Kidney (tissue), 14 donors: ENCODE data around the gene CMTM5. TPM values are rescaled to one million over a fixed set of nuclear protein-coding genes. Genes with fewer than 3 reads are reported as not detected.

ENCODE experiments used
- DNase-seq, 5 donors: peaks; one replicate each; pipeline ENCODE4 v3.0.0-alpha.2; 2013 to 2020
- FAIRE-seq: peaks from 2 replicates; lab custom pipeline; 2012; peaks lifted over from hg19 to GRCh38; lab: Jason Lieb, UNC
- H3K27ac ChIP-seq, 2 donors: one replicate each; pipeline ENCODE4 v1.7.0; 2013; ENCODE audit warnings: low read depth in 2 of 2, low read length in 2 of 2, inconsistent platforms in 1 of 2
- H3K27me3 ChIP-seq: one replicate; pipeline ENCODE4 v1.7.1; 2013; ENCODE audit warnings: low read length, inconsistent platforms; ENCODE audit not compliant: control insufficient read depth, insufficient read depth
- H3K36me3 ChIP-seq, 3 donors: one replicate each; pipeline versions ENCODE4 v1.7.0 to v1.7.1; 2013; ENCODE audit warnings: low read length in 3 of 3, control low read depth in 1 of 3, inconsistent platforms in 1 of 3; ENCODE audit not compliant: insufficient read depth in 3 of 3, control insufficient read depth in 2 of 3
- H3K4me1 ChIP-seq, 3 donors: one replicate each; pipeline versions ENCODE4 v1.7.0 to v1.7.1; 2013; ENCODE audit warnings: low read length in 3 of 3, inconsistent platforms in 1 of 3, low read depth in 1 of 3; ENCODE audit not compliant: control insufficient read depth in 2 of 3, insufficient read depth in 2 of 3
- H3K4me3 ChIP-seq, 3 donors: one replicate each; pipeline versions ENCODE4 v1.7.0 to v1.8.1; 2013; ENCODE audit warnings: low read length in 3 of 3, control low read depth in 1 of 3, inconsistent platforms in 1 of 3
- H3K9ac ChIP-seq, 3 donors: one replicate each; pipeline versions ENCODE4 v1.7.0 to v1.7.1; 2013; ENCODE audit warnings: low read length in 3 of 3, control low read depth in 1 of 3, inconsistent platforms in 1 of 3
- H3K9me3 ChIP-seq, 3 donors: one replicate each; pipeline versions ENCODE4 v1.7.0 to v1.7.1; 2013; ENCODE audit warnings: low read length in 3 of 3, control low read depth in 1 of 3, inconsistent platforms in 1 of 3; ENCODE audit not compliant: control insufficient read depth in 2 of 3, insufficient read depth in 1 of 3
- CTCF ChIP-seq: IDR thresholded peaks from 3 replicates; pipeline ENCODE4 v1.5.1; 2012; ENCODE audit warnings: mild to moderate bottlenecking, moderate library complexity, borderline replicate concordance; ENCODE audit not compliant: insufficient read depth; ENCODE audit errors: extremely low read depth
- intact Hi-C: fragments of 100-400 bp; cut with DNase I; formaldehyde crosslinking; loops from one replicate; pipeline ENCODE4 v1.11.1; 2022
- polyA plus RNA-seq: library from polyadenylated mRNA; stranded (reverse); fragments of 350-450 nt; fragmentation: Illumina TruSeq; extraction: RNeasy Lipid Tissue Mini Kit (QIAGEN cat#74804); gene quantifications from one replicate; pipeline ENCODE4 v1.2.3, GENCODE V29; 2014; ENCODE audit warnings: low read depth, low replicate concordance; ENCODE audit not compliant: insufficient read depth
- total RNA-seq: library from RNA; stranded (reverse); fragmentation: NEBNext Ultra II Directional; extraction: Animal tissue kit (Norgen Biotek cat#: 25700); gene quantifications from one replicate; pipeline ENCODE4 v1.2.1, GENCODE V29; 2021
- donor health status: control.
- donor health status: control.
- donor health status: control.
- donor health status: control.
- donor health status: control.
- donor health status: DM: yes; HTN: yes; CAD: no.
- donor health status: Normal renal cell carcinoma (clear cell type).

Gene CMTM5
- total and polyA plus RNA-seq, 2 donors from 2014 or later = 0.54 to 1.1 TPM

- no peak overlapping the region for H3K9ac ChIP-seq
- H3K4me1 ChIP-seq = no peaks in the 10 kb centered on the region
- intact Hi-C loops = no loop called here
- FAIRE-seq = no peak
- no peaks in the 10 kb centered on the region for H3K36me3 ChIP-seq
- DNase-seq = no peak
- no peaks in the 10 kb centered on the region for H3K27me3 ChIP-seq
- H3K9me3 ChIP-seq = no peaks in the 10 kb centered on the region
- H3K4me3 ChIP-seq = no peak overlapping the region
- no peak overlapping the region for H3K27ac ChIP-seq
- TF ChIP-seq CTCF = no peak
These were observed 27.6 kb downstream of the CMTM5 start for GRCh38 chr14:23404331-23404900.

- no peak for TF ChIP-seq CTCF
- Histone ChIP-seq H3K4me1 (no peaks in the 10 kb centered on the region), H3K9ac (no peak overlapping the region), H3K36me3 (no peaks in the 10 kb centered on the region), H3K27ac (no peak overlapping the region), H3K27me3 (no peaks in the 10 kb centered on the region), H3K9me3 (no peaks in the 10 kb centered on the region), H3K4me3 (no peak overlapping the region)
- DNase-seq (no peak), FAIRE-seq (no peak)
- intact Hi-C loops = no loop called here
These were observed 28.2 kb downstream of the CMTM5 start for GRCh38 chr14:23405096-23405495.

GRCh38 chr14:23405516-23406025, 28.7 kb downstream of the CMTM5 start:
- Histone ChIP-seq H3K36me3 (no peaks in the 10 kb centered on the region), H3K27ac (no peak overlapping the region), H3K4me1 (no peaks in the 10 kb centered on the region), H3K9ac (no peak overlapping the region), H3K27me3 (no peaks in the 10 kb centered on the region), H3K4me3 (no peak overlapping the region), H3K9me3 (no peaks in the 10 kb centered on the region)
- DNase-seq (no peak), FAIRE-seq (no peak)
- intact Hi-C loops = no loop called here
- no peak for TF ChIP-seq CTCF

- Histone ChIP-seq H3K9ac (no peak overlapping the region), H3K36me3 (no peaks in the 10 kb centered on the region), H3K4me1 (no peaks in the 10 kb centered on the region), H3K9me3 (no peaks in the 10 kb centered on the region), H3K27me3 (no peaks in the 10 kb centered on the region), H3K27ac (no peak overlapping the region), H3K4me3 (no peak overlapping the region)
- intact Hi-C loops = no loop called here
- no peak for TF ChIP-seq CTCF
- DNase-seq = peak in 1 of 5 donors; percentile 20
- FAIRE-seq = no peak
These were observed 29.4 kb downstream of the CMTM5 start for GRCh38 chr14:23406244-23406643.
